Osteocyte (in vitro differentiated cells): ENCODE data around the gene CHN1. TPM values are rescaled to one million over a fixed set of nuclear protein-coding genes. Genes with fewer than 3 reads are reported as not detected.

ENCODE experiments used
- DNase-seq: peaks from one replicate; pipeline ENCODE4 v3.0.0; 2021; ENCODE audit warnings: mixed read lengths; ENCODE audit not compliant: unreplicated experiment; ENCODE audit errors: extremely low spot score
- H3K27ac Mint-ChIP-seq: one replicate; pipeline ENCODE4 v1.8.0; 2021; ENCODE audit warnings: mild to moderate bottlenecking, mixed read lengths; ENCODE audit not compliant: unreplicated experiment
- H3K27me3 Mint-ChIP-seq: one replicate; pipeline ENCODE4 v1.8.0; 2021; ENCODE audit warnings: mixed read lengths; ENCODE audit not compliant: unreplicated experiment
- H3K36me3 Mint-ChIP-seq: one replicate; pipeline ENCODE4 v1.8.0; 2021; ENCODE audit warnings: mixed read lengths; ENCODE audit not compliant: unreplicated experiment
- H3K4me1 Mint-ChIP-seq: one replicate; pipeline ENCODE4 v1.8.0; 2021; ENCODE audit warnings: mixed read lengths; ENCODE audit not compliant: unreplicated experiment
- H3K4me3 Mint-ChIP-seq: one replicate; pipeline ENCODE4 v1.8.0; 2021; ENCODE audit warnings: mild to moderate bottlenecking, moderate library complexity, mixed read lengths; ENCODE audit not compliant: unreplicated experiment
- H3K9me3 Mint-ChIP-seq: one replicate; pipeline ENCODE4 v1.8.0; 2021; ENCODE audit warnings: mixed read lengths; ENCODE audit not compliant: unreplicated experiment
- CTCF ChIP-seq: fragments of 200-600 bp; sonication (generic); IDR thresholded peaks from 2 replicates; pipeline ENCODE4 v1.5.0; 2021; ENCODE audit warnings: antibody characterized with exemption, mild to moderate bottlenecking, moderate library complexity
- total RNA-seq: library from RNA; stranded (reverse); gene quantifications from 2 replicates; pipeline ENCODE4 v1.2.1, GENCODE V29; 2021

CHN1 gene
- total RNA-seq, 1 donor from 2014 or later = 22.3 TPM

GRCh38 chr2:174859563-174860169 is 145.5 kb downstream of the CHN1 start:
- H3K4me1 Mint-ChIP-seq = peaks cover 18% of the 10 kb centered on the region
- H3K27ac Mint-ChIP-seq = peak overlapping the region; percentile 9
- DNase-seq = no peak
- no peaks in the 10 kb centered on the region for H3K36me3 Mint-ChIP-seq
- no peak for TF ChIP-seq CTCF
- H3K9me3 Mint-ChIP-seq = no peaks in the 10 kb centered on the region
- no peak overlapping the region for H3K4me3 Mint-ChIP-seq
- H3K27me3 Mint-ChIP-seq = no peaks in the 10 kb centered on the region

GRCh38 chr2:174858745-174859144 is 146.4 kb downstream of the CHN1 start:
- no peaks in the 10 kb centered on the region for H3K36me3 Mint-ChIP-seq
- H3K9me3 Mint-ChIP-seq = no peaks in the 10 kb centered on the region
- H3K4me1 Mint-ChIP-seq = peaks cover 18% of the 10 kb centered on the region
- H3K4me3 Mint-ChIP-seq = no peak overlapping the region
- no peak overlapping the region for H3K27ac Mint-ChIP-seq
- TF ChIP-seq CTCF = no peak
- no peaks in the 10 kb centered on the region for H3K27me3 Mint-ChIP-seq
- no peak for DNase-seq

GRCh38 chr2:174856447-174856846 is 148.7 kb downstream of the CHN1 start:
- Mint-ChIP-seq H3K27ac (no peak overlapping the region), H3K4me1 (peaks cover 14% of the 10 kb centered on the region), H3K36me3 (peaks cover 2% of the 10 kb centered on the region), H3K27me3 (no peaks in the 10 kb centered on the region), H3K9me3 (peaks cover 8% of the 10 kb centered on the region), H3K4me3 (no peak overlapping the region)
- DNase-seq = no peak
- no peak for TF ChIP-seq CTCF

GRCh38 chr2:174846941-174847938 is 157.9 kb downstream of the CHN1 start:
- Mint-ChIP-seq H3K9me3 (no peaks in the 10 kb centered on the region), H3K4me1 (peaks cover 42% of the 10 kb centered on the region), H3K27me3 (no peaks in the 10 kb centered on the region), H3K4me3 (peak overlapping the region; percentile 73), H3K36me3 (no peaks in the 10 kb centered on the region), H3K27ac (peak overlapping the region; percentile 88)
- no peak for TF ChIP-seq CTCF
- no peak for DNase-seq

GRCh38 chr2:174846218-174846617 is 159.0 kb downstream of the CHN1 start:
- H3K27ac Mint-ChIP-seq = peak overlapping the region; percentile 88
- H3K36me3 Mint-ChIP-seq = no peaks in the 10 kb centered on the region
- peaks cover 49% of the 10 kb centered on the region for H3K4me1 Mint-ChIP-seq
- no peak for TF ChIP-seq CTCF
- H3K27me3 Mint-ChIP-seq = no peaks in the 10 kb centered on the region
- no peaks in the 10 kb centered on the region for H3K9me3 Mint-ChIP-seq
- H3K4me3 Mint-ChIP-seq = peak overlapping the region; percentile 70
- no peak for DNase-seq
